ENCODE measurements around the gene ANKRD16.
A peak's percentile ranks its signal among the peaks of the same experiment; 100 is the strongest.

Gene ANKRD16

DNA sequence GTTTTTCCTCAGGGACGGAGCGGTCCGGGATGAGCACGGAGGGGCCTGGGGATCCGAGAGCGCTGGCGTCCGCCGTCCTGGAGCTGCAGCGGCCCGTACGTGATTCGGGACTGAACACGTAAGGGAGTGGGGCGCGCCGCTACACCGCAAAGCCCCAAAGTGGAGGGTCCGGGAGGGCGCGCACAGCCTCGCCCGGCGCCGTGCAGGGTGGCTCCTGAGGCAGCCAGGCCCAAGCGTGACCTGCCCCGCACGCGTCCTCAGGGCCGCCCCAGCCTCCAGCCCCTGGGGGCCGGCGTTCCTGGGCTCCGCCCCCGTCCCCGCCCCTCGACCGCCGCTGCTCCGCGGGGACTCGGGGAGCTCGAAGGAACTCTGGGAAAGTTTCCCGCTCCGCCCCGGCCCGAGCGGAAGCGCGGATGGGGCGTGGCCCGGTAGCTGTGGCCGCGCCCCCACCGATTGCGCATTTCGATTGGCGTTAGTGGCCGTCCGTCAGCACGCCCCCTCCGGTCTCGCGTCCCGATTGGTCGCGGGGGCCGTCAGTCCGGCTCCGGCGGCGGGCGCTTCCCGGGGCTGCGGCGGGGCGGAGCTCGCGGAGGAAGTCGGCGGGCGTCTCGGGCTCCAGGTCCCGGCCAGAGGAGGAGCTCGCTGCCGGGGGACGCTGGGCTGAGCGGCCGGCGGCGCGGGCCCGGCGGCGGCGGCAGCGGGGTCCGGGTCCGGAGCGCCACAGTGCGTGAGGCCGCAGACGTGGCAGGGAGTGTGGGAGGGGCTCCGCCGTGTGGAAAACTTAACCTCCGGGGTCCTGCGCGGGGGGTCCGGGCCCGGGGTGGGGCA is at the start of gene ANKRD16, which contains the start of gene FBH1:
Gene ANKRD16 (minus strand): TSS at position 270 of the 828 bp plus-strand sequence. CDS start 539 bp downstream, outside the sequence.
Gene FBH1 (plus strand): TSS at position 620 of the 828 bp plus-strand sequence. CDS start 103 bp downstream, at position 723.
- Histone ChIP-seq H4K20me1 (ENCODE audit: insufficient read depth) (no peaks in the 10 kb centered on the region), H3K4me3 (IDR thresholded peaks at IDR 0.05; ENCODE audit: insufficient read depth, low read depth, low read length) (no peak within 1 kb of the TSS), H3K9ac (peak within 1 kb of the TSS; percentile 77), H2AFZ (ENCODE audit: low read depth) (peak within 1 kb of the TSS; percentile 86), H3K4me2 (peak within 1 kb of the TSS; percentile 69), H3K27me3 (ENCODE audit: insufficient read depth, low read depth) (no peaks in the 10 kb centered on the region), H3K27ac (peak within 1 kb of the TSS; percentile 27; the same call in 1 of the 2 replicates), H3K4me1 (ENCODE audit: low read depth, poor library complexity, severe bottlenecking) (peaks cover 52% of the 10 kb centered on the region), H3K36me3 (ENCODE audit: insufficient read depth) (no peaks in the 10 kb centered on the region), H3K79me2 (ENCODE audit: insufficient read depth, low read depth) (peaks cover 34% of the 10 kb centered on the region)
- no peak for TF ChIP-seq CTCF (conservative IDR thresholded peaks at IDR 0.05; ENCODE audit: low read depth, low read length)

- no peak overlapping the region for H2AFZ ChIP-seq (ENCODE audit: low read depth)
- H3K79me2 ChIP-seq (ENCODE audit: insufficient read depth, low read depth) = no peaks in the 10 kb centered on the region
- TF ChIP-seq CTCF (conservative IDR thresholded peaks at IDR 0.05; ENCODE audit: low read depth, low read length) = no peak
- no peak overlapping the region for H3K4me3 ChIP-seq (IDR thresholded peaks at IDR 0.05; ENCODE audit: insufficient read depth, low read depth, low read length)
- no peak overlapping the region for H3K27ac ChIP-seq
- no peaks in the 10 kb centered on the region for H4K20me1 ChIP-seq (ENCODE audit: insufficient read depth)
- no peak overlapping the region for H3K9ac ChIP-seq
- H3K27me3 ChIP-seq (ENCODE audit: insufficient read depth, low read depth) = no peaks in the 10 kb centered on the region
- H3K4me2 ChIP-seq = no peak overlapping the region
- peaks cover 17% of the 10 kb centered on the region for H3K4me1 ChIP-seq (ENCODE audit: low read depth, poor library complexity, severe bottlenecking)
- no peaks in the 10 kb centered on the region; the same call in 1 of the 2 replicates for H3K36me3 ChIP-seq (ENCODE audit: insufficient read depth)
These were observed 48.6 kb upstream of the ANKRD16 start for GRCh38 chr10:5938291-5938690.

DNA sequence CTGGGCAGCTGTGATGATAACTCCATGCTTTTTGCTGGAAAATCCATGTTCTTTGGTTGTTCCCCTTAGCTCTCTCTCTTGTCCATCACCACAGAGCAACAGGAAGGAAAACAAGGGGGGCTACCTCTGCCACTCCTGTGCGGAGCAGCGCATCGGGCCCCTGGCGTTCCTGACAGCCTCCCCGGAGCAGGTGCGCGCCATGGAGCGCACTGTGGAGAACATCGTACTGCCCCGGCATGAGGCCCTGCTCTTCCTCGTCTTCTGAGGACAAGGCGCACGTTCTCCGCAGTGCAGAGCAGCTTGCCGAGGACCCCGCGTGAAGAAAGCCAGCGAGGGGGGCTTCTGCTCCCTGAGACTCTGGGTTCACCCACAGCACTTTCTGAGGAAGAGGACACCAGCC is 47.3 kb upstream of the ANKRD16 start:
- peaks cover 17% of the 10 kb centered on the region for H3K4me1 ChIP-seq (ENCODE audit: low read depth, poor library complexity, severe bottlenecking)
- H3K27ac ChIP-seq = no peak overlapping the region
- no peaks in the 10 kb centered on the region for H4K20me1 ChIP-seq (ENCODE audit: insufficient read depth)
- H3K36me3 ChIP-seq (ENCODE audit: insufficient read depth) = no peaks in the 10 kb centered on the region; the same call in 1 of the 2 replicates
- no peak overlapping the region for H3K4me3 ChIP-seq (IDR thresholded peaks at IDR 0.05; ENCODE audit: insufficient read depth, low read depth, low read length)
- no peaks in the 10 kb centered on the region for H3K27me3 ChIP-seq (ENCODE audit: insufficient read depth, low read depth)
- H3K4me2 ChIP-seq = no peak overlapping the region
- no peaks in the 10 kb centered on the region for H3K79me2 ChIP-seq (ENCODE audit: insufficient read depth, low read depth)
- no peak for TF ChIP-seq CTCF (conservative IDR thresholded peaks at IDR 0.05; ENCODE audit: low read depth, low read length)
- no peak overlapping the region for H2AFZ ChIP-seq (ENCODE audit: low read depth)
- no peak overlapping the region for H3K9ac ChIP-seq

DNA sequence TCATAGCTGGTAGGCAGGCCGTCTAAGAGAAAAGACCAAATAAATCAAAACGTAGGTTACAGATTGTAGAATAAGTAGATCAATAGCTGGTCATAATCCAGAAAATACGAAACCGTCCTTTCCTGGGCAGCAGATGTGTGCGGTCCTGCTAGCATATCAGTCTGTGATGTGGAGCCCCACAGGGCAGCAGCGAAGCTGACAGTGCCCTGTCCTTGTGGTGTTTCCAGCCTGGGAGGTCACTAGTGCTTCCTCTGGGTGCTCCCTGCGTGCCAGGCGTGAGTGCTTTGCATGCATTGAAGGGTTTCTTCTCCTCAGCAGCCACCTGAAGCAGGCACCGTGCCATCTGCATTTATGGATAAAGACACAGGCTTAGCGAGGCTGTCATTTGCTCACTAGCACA is 45.9 kb upstream of the ANKRD16 start:
- no peak overlapping the region for H2AFZ ChIP-seq (ENCODE audit: low read depth)
- no peak overlapping the region for H3K27ac ChIP-seq
- H4K20me1 ChIP-seq (ENCODE audit: insufficient read depth) = no peaks in the 10 kb centered on the region
- no peak for TF ChIP-seq CTCF (conservative IDR thresholded peaks at IDR 0.05; ENCODE audit: low read depth, low read length)
- no peaks in the 10 kb centered on the region; the same call in 1 of the 2 replicates for H3K36me3 ChIP-seq (ENCODE audit: insufficient read depth)
- no peak overlapping the region for H3K4me3 ChIP-seq (IDR thresholded peaks at IDR 0.05; ENCODE audit: insufficient read depth, low read depth, low read length)
- H3K4me2 ChIP-seq = no peak overlapping the region
- H3K27me3 ChIP-seq (ENCODE audit: insufficient read depth, low read depth) = no peaks in the 10 kb centered on the region
- no peaks in the 10 kb centered on the region for H3K79me2 ChIP-seq (ENCODE audit: insufficient read depth, low read depth)
- H3K4me1 ChIP-seq (ENCODE audit: low read depth, poor library complexity, severe bottlenecking) = peaks cover 17% of the 10 kb centered on the region
- H3K9ac ChIP-seq = no peak overlapping the region

Measured in KMS-11 (cell line).